Astrocyte (in vitro differentiated cells and primary cell): Measurements from ENCODE around the gene LAMC1. TPM values are rescaled to one million over a fixed set of nuclear protein-coding genes. Genes with fewer than 3 reads are reported as not detected.
A peak's percentile ranks its signal among the peaks of the same experiment; 100 is the strongest.

Experiments used
- DNase-seq: peaks from one replicate; pipeline ENCODE4 v3.0.0-alpha.2; 2010; ENCODE audit warnings: low read depth
- FAIRE-seq: peaks from 2 replicates; lab custom pipeline; 2011; peaks lifted over from hg19 to GRCh38; lab: Jason Lieb, UNC
- H2AFZ ChIP-seq: 2 replicates; pipeline ENCODE4 v1.6.0; 2012; ENCODE audit warnings: low read depth, low read length, inconsistent platforms
- H3K27ac ChIP-seq: 2 replicates; pipeline ENCODE4 v1.5.1; 2011; ENCODE audit warnings: low read depth, low read length, inconsistent platforms
- H3K27me3 ChIP-seq: 2 replicates; pipeline ENCODE4 v1.6.0; 2011; ENCODE audit warnings: low read length, inconsistent platforms; ENCODE audit not compliant: insufficient read depth
- H3K36me3 ChIP-seq: 2 replicates; pipeline ENCODE4 v1.5.1; 2011; ENCODE audit warnings: low read length, inconsistent platforms; ENCODE audit not compliant: insufficient read depth
- H3K4me1 ChIP-seq: 2 replicates; pipeline ENCODE4 v1.5.1; 2011; ENCODE audit warnings: low read length, inconsistent platforms; ENCODE audit not compliant: insufficient read depth
- H3K4me2 ChIP-seq: 2 replicates; pipeline ENCODE4 v1.6.0; 2012; ENCODE audit warnings: low read length, inconsistent platforms
- H3K4me3 ChIP-seq: 2 replicates; pipeline ENCODE4 v1.5.1; 2011; ENCODE audit warnings: low read depth, mild to moderate bottlenecking, low read length, inconsistent platforms; ENCODE audit not compliant: insufficient read depth
- H3K79me2 ChIP-seq: 2 replicates; pipeline ENCODE4 v1.6.0; 2012; ENCODE audit warnings: mild to moderate bottlenecking, low read length, inconsistent platforms; ENCODE audit not compliant: insufficient read depth
- H3K9ac ChIP-seq: 2 replicates; pipeline ENCODE4 v1.6.0; 2012; ENCODE audit warnings: mild to moderate bottlenecking, low read length, inconsistent platforms
- H3K9me3 ChIP-seq: 2 replicates; pipeline ENCODE4 v1.5.1; 2012; ENCODE audit warnings: low read depth, mild to moderate bottlenecking, low read length, inconsistent platforms; ENCODE audit not compliant: insufficient read depth
- H4K20me1 ChIP-seq: 2 replicates; pipeline ENCODE4 v1.6.0; 2012; ENCODE audit warnings: low read length, inconsistent platforms; ENCODE audit not compliant: insufficient read depth
- H3K27ac Mint-ChIP-seq: one replicate; pipeline ENCODE4 v1.8.0; 2021; ENCODE audit warnings: mild to moderate bottlenecking, mixed read lengths; ENCODE audit not compliant: unreplicated experiment
- H3K27me3 Mint-ChIP-seq: one replicate; pipeline ENCODE4 v1.8.0; 2021; ENCODE audit warnings: low read depth, mixed read lengths; ENCODE audit not compliant: unreplicated experiment
- H3K36me3 Mint-ChIP-seq: one replicate; pipeline ENCODE4 v1.8.0; 2021; ENCODE audit warnings: low read depth, mixed read lengths; ENCODE audit not compliant: unreplicated experiment
- H3K4me1 Mint-ChIP-seq: one replicate; pipeline ENCODE4 v1.8.0; 2021; ENCODE audit warnings: low read depth, mixed read lengths; ENCODE audit not compliant: unreplicated experiment
- H3K4me3 Mint-ChIP-seq: one replicate; pipeline ENCODE4 v1.8.0; 2021; ENCODE audit warnings: mild to moderate bottlenecking, moderate library complexity, mixed read lengths; ENCODE audit not compliant: unreplicated experiment
- H3K9me3 Mint-ChIP-seq: one replicate; pipeline ENCODE4 v1.8.0; 2021; ENCODE audit warnings: mild to moderate bottlenecking, mixed read lengths; ENCODE audit not compliant: unreplicated experiment
- EZH2 ChIP-seq: IDR thresholded peaks from 2 replicates; pipeline ENCODE4 v1.6.1; 2012; ENCODE audit warnings: mild to moderate bottlenecking, low read length, inconsistent platforms; ENCODE audit not compliant: insufficient read depth
- total RNA-seq: library from RNA; stranded (reverse); gene quantifications from 2 replicates; pipeline ENCODE4 v1.2.1, GENCODE V29; 2021
- TF ChIP-seq, protein P1 (sequence below): IDR thresholded peaks from 2 replicates; pipeline ENCODE4 v1.5.1; 2011; ENCODE audit warnings: low read depth, mild to moderate bottlenecking, inconsistent platforms, low read length, moderate library complexity; ENCODE audit not compliant: insufficient read depth

Gene LAMC1
- total RNA-seq, 1 donor from 2014 or later = 270 TPM

DNA sequence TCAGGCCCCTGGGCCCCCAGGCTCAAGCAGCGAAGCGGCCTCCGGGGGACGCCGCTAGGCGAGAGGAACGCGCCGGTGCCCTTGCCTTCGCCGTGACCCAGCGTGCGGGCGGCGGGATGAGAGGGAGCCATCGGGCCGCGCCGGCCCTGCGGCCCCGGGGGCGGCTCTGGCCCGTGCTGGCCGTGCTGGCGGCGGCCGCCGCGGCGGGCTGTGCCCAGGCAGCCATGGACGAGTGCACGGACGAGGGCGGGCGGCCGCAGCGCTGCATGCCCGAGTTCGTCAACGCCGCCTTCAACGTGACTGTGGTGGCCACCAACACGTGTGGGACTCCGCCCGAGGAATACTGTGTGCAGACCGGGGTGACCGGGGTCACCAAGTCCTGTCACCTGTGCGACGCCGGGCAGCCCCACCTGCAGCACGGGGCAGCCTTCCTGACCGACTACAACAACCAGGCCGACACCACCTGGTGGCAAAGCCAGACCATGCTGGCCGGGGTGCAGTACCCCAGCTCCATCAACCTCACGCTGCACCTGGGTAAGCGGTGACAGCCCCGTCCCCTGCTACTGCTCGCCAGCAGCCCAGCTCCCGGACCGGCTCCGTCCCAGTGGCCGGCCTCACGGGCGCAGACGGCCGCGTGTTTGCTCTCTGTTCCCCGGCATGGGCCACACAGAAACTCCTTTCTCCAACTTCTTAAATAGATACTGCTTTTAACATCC is 539 bp downstream of the LAMC1 start:
- Mint-ChIP-seq H3K36me3 (no peaks in the 10 kb centered on the region), H3K4me1 (peaks cover 28% of the 10 kb centered on the region)
- no peak for DNase-seq

DNA sequence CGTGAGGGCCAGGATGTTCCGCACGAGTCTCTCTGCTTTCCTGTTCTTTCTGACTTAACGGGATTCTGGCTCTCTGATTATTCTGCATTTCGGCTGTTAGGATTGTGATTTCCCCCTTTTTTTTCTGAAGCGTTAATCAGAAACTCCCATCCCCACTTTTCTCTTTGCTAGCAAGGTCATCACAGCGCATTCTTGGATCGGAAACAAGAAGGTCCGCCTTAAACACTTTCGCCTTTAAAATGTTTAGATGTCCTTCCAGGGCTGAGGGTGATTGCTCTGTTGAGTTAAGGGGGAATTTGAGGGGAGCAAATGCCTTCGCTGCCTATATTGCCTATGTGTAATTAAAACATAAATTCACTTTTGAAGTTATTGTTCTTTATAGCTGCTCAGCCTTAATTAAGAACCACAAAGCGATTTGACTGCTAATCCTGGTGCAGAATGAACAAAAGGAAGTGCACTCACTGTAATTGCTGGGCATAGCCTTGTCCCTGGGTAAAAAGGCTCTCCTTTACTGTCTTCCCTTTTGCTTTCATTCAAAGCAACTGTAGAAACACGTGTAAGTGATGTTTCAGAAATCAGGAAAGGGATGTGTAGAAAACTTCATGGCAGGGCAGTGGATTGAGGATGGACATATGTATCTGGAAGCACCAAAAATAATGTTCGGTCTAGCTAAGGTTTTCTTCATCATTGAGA is 1.2 kb downstream of the LAMC1 start:
- Histone ChIP-seq H3K27ac (peak overlapping the region; percentile 90), H3K79me2 (peaks cover 60% of the 10 kb centered on the region), H3K4me2 (peak overlapping the region; percentile 95), H3K4me1 (peaks cover 39% of the 10 kb centered on the region), H3K36me3 (no peaks in the 10 kb centered on the region), H3K9me3 (no peaks in the 10 kb centered on the region), H3K9ac (peak overlapping the region; percentile 98), H3K4me3 (peak overlapping the region; percentile 99), H3K27me3 (no peaks in the 10 kb centered on the region), H2AFZ (no peak overlapping the region), H4K20me1 (peaks cover 52% of the 10 kb centered on the region)
- peak overlapping the region; percentile 100 for H3K4me3 Mint-ChIP-seq
- no peaks in the 10 kb centered on the region for H3K27me3 Mint-ChIP-seq
- H3K27ac Mint-ChIP-seq = peak overlapping the region; percentile 97
- peaks cover 35% of the 10 kb centered on the region for H3K4me1 Mint-ChIP-seq
- DNase-seq = no peak
- peaks cover under 1% of the 10 kb centered on the region for H3K36me3 Mint-ChIP-seq
- FAIRE-seq = no peak
- TF ChIP-seq EZH2 = no peak
- TF ChIP-seq, protein P1, sequence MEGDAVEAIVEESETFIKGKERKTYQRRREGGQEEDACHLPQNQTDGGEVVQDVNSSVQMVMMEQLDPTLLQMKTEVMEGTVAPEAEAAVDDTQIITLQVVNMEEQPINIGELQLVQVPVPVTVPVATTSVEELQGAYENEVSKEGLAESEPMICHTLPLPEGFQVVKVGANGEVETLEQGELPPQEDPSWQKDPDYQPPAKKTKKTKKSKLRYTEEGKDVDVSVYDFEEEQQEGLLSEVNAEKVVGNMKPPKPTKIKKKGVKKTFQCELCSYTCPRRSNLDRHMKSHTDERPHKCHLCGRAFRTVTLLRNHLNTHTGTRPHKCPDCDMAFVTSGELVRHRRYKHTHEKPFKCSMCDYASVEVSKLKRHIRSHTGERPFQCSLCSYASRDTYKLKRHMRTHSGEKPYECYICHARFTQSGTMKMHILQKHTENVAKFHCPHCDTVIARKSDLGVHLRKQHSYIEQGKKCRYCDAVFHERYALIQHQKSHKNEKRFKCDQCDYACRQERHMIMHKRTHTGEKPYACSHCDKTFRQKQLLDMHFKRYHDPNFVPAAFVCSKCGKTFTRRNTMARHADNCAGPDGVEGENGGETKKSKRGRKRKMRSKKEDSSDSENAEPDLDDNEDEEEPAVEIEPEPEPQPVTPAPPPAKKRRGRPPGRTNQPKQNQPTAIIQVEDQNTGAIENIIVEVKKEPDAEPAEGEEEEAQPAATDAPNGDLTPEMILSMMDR = no peak
- H3K9me3 Mint-ChIP-seq = no peaks in the 10 kb centered on the region

More for the DNA sequence above, 539 bp downstream of the LAMC1 start:
- H3K36me3 ChIP-seq = no peaks in the 10 kb centered on the region
- H4K20me1 ChIP-seq = peaks cover 45% of the 10 kb centered on the region
- H3K4me2 ChIP-seq = peak overlapping the region; percentile 95
- no peak for FAIRE-seq
- H3K9me3 ChIP-seq = no peaks in the 10 kb centered on the region
- no peak for TF ChIP-seq EZH2
- TF ChIP-seq, protein P1 = peak; percentile 4
- no peaks in the 10 kb centered on the region for H3K9me3 Mint-ChIP-seq
- peaks cover 53% of the 10 kb centered on the region for H3K79me2 ChIP-seq
- H3K27me3 Mint-ChIP-seq = no peaks in the 10 kb centered on the region
- H3K9ac ChIP-seq = peak overlapping the region; percentile 98
- H3K4me1 ChIP-seq = peaks cover 37% of the 10 kb centered on the region
- peak overlapping the region; percentile 99 for H3K4me3 ChIP-seq
- H3K27ac Mint-ChIP-seq = peak overlapping the region; percentile 97
- H2AFZ ChIP-seq = peak overlapping the region; percentile 16
- H3K27ac ChIP-seq = peak overlapping the region; percentile 90
- no peaks in the 10 kb centered on the region for H3K27me3 ChIP-seq
- H3K4me3 Mint-ChIP-seq = peak overlapping the region; percentile 100

DNA sequence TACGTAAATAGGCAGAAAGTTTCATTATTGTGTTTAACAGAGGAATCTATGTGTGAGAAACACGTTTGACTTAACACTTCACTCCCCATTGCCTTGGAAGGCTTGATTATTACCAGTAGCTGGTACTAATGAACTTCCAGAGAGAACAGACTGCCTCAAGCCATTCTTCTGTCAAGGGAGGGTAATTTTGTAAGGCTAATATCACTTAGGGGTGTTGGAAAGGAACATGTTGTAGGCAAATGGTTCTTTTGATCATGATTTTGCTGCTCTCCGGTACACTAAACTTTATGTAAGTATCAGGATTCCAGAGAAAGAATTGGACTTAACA is 1.8 kb downstream of the LAMC1 start:
- H3K27ac ChIP-seq = peak overlapping the region; percentile 90
- H3K27me3 ChIP-seq = no peaks in the 10 kb centered on the region
- H3K9ac ChIP-seq = peak overlapping the region; percentile 98
- Mint-ChIP-seq H3K9me3 (no peaks in the 10 kb centered on the region), H3K27me3 (no peaks in the 10 kb centered on the region), H3K4me1 (peaks cover 40% of the 10 kb centered on the region), H3K36me3 (peaks cover 2% of the 10 kb centered on the region), H3K27ac (peak overlapping the region; percentile 97), H3K4me3 (peak overlapping the region; percentile 100)
- FAIRE-seq (no peak), DNase-seq (no peak)
- no peaks in the 10 kb centered on the region for H3K9me3 ChIP-seq
- TF ChIP-seq EZH2 = no peak
- TF ChIP-seq, protein P1 = no peak
- peaks cover 54% of the 10 kb centered on the region for H4K20me1 ChIP-seq
- peaks cover 44% of the 10 kb centered on the region for H3K4me1 ChIP-seq
- peaks cover 65% of the 10 kb centered on the region for H3K79me2 ChIP-seq
- H3K36me3 ChIP-seq = no peaks in the 10 kb centered on the region
- peak overlapping the region; percentile 99 for H3K4me3 ChIP-seq
- H3K4me2 ChIP-seq = peak overlapping the region; percentile 95
- no peak overlapping the region for H2AFZ ChIP-seq
